Measurements from ENCODE around the gene BTBD2.

- TF ChIP-seq, protein P1, sequence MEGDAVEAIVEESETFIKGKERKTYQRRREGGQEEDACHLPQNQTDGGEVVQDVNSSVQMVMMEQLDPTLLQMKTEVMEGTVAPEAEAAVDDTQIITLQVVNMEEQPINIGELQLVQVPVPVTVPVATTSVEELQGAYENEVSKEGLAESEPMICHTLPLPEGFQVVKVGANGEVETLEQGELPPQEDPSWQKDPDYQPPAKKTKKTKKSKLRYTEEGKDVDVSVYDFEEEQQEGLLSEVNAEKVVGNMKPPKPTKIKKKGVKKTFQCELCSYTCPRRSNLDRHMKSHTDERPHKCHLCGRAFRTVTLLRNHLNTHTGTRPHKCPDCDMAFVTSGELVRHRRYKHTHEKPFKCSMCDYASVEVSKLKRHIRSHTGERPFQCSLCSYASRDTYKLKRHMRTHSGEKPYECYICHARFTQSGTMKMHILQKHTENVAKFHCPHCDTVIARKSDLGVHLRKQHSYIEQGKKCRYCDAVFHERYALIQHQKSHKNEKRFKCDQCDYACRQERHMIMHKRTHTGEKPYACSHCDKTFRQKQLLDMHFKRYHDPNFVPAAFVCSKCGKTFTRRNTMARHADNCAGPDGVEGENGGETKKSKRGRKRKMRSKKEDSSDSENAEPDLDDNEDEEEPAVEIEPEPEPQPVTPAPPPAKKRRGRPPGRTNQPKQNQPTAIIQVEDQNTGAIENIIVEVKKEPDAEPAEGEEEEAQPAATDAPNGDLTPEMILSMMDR (IDR thresholded peaks at IDR 0.05 in 4 of 5, conservative IDR thresholded peaks at IDR 0.05 in 1 of 5) = no peak
- TF ChIP-seq POLR2A (IDR thresholded peaks at IDR 0.05) = no peak
These were observed 45.3 kb downstream of the BTBD2 start for GRCh38 chr19:1970003-1970805.
